Measurements from ENCODE around the gene KRTAP10-1. TPM values are rescaled to one million over a fixed set of nuclear protein-coding genes. Genes with fewer than 3 reads are reported as not detected.

KRTAP10-1 gene, protein sequence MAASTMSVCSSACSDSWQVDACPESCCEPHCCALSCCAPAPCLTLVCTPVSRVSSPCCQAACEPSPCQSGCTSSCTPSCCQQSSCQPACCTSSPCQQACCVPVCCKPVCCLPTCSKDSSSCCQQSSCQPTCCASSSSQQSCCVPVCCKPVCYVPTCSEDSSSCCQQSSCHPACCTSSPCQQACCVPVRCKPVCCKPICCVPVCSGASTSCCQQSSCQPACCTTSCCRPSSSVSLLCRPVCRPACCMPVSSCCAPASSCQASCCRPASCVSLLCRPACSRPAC
- not detected in 2 replicates for total RNA-seq

DNA sequence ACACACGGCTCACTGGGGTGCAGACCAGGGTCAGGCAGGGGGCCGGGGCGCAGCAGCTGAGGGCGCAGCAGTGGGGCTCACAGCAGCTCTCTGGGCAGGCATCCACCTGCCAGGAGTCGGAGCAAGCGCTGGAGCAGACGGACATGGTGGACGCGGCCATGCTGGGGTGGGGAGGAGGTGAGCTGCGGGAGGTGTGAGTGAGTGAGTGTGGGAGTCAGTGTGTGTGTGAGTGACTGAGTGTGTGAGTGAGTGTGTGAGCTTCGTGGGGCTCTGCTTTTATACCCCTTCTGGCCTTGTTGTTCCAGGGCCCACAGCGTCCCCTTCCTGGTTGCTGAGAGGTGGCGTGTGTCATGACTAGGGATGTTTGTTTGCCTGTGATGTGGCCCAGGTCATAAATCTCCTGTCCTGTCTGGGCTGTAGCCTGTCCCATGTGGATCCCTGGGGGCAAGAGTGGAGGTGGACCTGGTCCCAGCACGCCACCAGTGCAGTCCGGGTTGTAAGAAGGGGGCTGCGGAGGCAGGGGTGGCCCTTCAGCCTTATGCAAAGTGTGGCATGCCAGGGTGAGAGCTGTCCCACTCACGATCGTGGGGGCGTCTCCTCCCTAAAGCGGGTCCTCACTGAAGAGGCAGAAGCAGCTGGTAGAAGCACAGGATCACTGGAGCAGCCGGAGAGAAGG lies at the start of gene KRTAP10-1:
KRTAP10-1 (minus strand) TSS at position 205 of the 676 bp plus-strand sequence; CDS start at position 160, 45 bp downstream.

DNA sequence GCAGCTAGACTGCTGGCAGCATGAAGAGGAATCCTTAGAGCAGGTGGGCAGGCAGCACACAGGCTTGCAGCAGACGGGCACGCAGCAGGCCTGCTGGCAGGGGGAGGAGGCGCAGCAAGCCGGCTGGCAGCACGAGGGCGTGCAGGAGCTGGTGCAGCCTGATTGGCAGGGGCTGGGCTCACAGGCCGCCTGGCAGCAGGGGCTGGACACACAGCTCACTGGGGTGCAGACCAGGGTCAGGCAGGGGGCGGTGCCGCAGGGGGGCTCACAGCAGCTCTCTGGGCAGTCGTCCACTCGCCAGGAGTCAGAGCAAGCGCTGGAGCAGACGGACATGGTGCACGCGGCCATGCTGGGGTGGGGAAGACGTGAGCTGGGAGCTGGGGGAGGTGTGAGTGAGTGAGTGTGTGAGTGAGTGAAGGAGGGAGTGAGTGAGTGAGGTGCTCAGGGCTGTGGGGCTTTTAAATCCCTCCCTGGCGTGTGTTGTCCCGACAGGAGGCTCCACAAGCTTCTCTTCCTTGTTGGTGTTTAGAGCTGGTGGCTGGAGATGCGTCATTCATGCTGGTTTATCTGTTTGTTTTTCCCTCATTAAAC lies 40.3 kb upstream of the KRTAP10-1 start, which contains the start of gene KRTAP10-5:
KRTAP10-5 (minus strand) TSS at position 374 of the 591 bp plus-strand sequence; CDS start at position 348, 26 bp downstream.

DNA sequence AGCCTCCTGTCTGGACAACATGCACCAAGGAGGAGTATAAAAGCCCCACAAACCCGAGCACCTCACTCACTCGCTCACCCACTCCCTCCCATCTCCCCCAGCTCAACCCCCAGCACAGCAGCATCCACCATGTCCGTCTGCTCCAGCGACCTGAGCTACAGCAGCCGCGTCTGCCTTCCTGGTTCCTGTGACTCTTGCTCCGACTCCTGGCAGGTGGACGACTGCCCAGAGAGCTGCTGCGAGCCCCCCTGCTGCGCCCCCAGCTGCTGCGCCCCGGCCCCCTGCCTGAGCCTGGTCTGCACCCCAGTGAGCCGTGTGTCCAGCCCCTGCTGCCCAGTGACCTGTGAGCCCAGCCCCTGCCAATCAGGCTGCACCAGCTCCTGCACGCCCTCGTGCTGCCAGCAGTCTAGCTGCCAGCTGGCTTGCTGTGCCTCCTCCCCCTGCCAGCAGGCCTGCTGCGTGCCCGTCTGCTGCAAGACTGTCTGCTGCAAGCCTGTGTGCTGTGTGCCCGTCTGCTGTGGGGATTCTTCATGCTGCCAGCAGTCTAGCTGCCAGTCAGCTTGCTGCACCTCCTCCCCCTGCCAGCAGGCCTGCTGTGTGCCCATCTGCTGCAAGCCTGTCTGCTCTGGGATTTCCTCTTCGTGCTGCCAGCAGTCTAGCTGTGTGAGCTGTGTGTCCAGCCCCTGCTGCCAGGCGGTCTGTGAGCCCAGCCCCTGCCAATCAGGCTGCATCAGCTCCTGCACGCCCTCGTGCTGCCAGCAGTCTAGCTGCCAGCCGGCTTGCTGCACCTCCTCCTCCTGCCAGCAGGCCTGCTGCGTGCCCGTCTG lies 33.8 kb upstream of the KRTAP10-1 start, which contains the start of gene KRTAP10-4:
KRTAP10-4 (plus strand) TSS at position 100 of the 827 bp plus-strand sequence; CDS start at position 130, 30 bp downstream.

DNA sequence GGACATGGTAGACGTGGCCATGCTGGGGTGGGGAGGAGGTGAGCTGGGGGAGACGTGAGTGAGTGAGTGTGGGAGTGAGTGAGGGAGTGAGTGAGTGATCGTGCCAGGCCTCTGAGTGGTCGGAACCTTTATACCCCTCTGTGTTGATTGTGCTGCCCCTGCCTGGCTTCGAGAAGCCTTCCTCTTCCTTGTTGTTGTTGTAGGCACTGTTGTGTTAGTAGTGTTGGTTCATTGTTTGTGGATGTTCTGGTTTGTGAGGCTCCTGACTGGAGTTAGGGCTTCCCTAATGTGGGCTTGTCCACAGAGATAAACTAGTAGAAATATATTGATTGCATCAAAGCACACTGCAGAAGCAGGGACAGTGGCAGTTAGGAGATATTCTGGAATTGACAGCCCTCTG lies 18.7 kb upstream of the KRTAP10-1 start, which contains the start of gene KRTAP10-3:
KRTAP10-3 (minus strand) TSS at position 101 of the 400 bp plus-strand sequence; CDS start at position 21, 80 bp downstream.

DNA sequence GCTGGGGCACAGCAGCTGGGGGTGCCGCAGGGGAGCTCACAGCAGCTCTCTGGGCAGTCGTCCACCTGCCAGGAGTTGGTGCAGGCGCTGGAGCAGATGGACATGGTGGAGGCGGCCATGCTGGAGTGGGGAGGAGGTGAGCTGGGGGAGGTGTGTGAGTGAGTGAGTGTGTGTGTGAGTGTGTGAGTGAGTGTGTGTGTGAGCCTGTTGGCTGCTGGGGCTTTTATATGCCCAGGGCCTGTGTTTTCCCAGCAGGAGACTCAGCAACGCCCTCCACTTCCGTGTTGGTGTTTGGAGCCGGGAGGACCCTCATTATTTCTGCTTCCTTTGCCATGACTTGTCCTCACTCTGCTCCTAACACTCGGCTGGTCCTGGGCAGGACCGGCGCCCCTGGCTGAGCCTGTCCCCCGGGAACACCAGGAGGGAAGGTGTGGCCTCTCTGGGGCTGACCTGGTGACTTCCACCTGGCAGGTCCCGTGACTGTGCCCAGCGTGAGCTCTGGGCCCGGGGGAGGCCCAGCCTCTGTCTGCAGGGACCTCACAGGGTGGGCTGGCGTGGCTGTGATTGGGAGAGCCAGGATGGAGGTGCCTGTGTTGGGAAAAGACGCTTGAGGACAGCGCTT lies 11.5 kb upstream of the KRTAP10-1 start, which contains the start of gene KRTAP10-2:
KRTAP10-2 (minus strand) TSS at position 166 of the 622 bp plus-strand sequence; CDS start at position 119, 47 bp downstream.

Other genes with a start within 250 kb of the KRTAP10-1 start
- 157 and 176 TPM in 2 replicates for gene PFKL, start 240.1 kb downstream of the KRTAP10-1 start, total RNA-seq
- 5.7 and 11.0 TPM in 2 replicates for gene CFAP410, start 200.8 kb downstream of the KRTAP10-1 start, total RNA-seq
- gene TRPM2, start 186.6 kb downstream of the KRTAP10-1 start, total RNA-seq: not detected in 2 replicates
- gene LRRC3, start 84.7 kb downstream of the KRTAP10-1 start, total RNA-seq: 1.2 and 1.5 TPM in 2 replicates
- not detected in 2 replicates for gene KRTAP10-2, start 11.3 kb upstream of the KRTAP10-1 start, total RNA-seq
- gene KRTAP10-3, start 18.6 kb upstream of the KRTAP10-1 start, total RNA-seq: not detected in 2 replicates
- not detected in 2 replicates for gene KRTAP10-4, start 33.5 kb upstream of the KRTAP10-1 start, total RNA-seq
- gene KRTAP10-5, start 40.4 kb upstream of the KRTAP10-1 start, total RNA-seq: not detected in 2 replicates
- gene KRTAP10-6, start 52.3 kb upstream of the KRTAP10-1 start, total RNA-seq: not detected in 2 replicates
- gene KRTAP10-7, start 60.4 kb upstream of the KRTAP10-1 start, total RNA-seq: not detected in 2 replicates
- not detected in 2 replicates for gene KRTAP10-8, start 71.9 kb upstream of the KRTAP10-1 start, total RNA-seq
- gene KRTAP10-9, start 86.9 kb upstream of the KRTAP10-1 start, total RNA-seq: not detected in 2 replicates
- gene KRTAP10-10, start 97.2 kb upstream of the KRTAP10-1 start, total RNA-seq: not detected in 2 replicates
- gene KRTAP10-11, start 106.2 kb upstream of the KRTAP10-1 start, total RNA-seq: not detected in 2 replicates
- not detected in 2 replicates for gene KRTAP12-4, start 114.5 kb upstream of the KRTAP10-1 start, total RNA-seq
- not detected in 2 replicates for gene KRTAP12-3, start 117.7 kb upstream of the KRTAP10-1 start, total RNA-seq
- not detected in 2 replicates for gene KRTAP12-2, start 126.7 kb upstream of the KRTAP10-1 start, total RNA-seq
- gene KRTAP12-1, start 142.0 kb upstream of the KRTAP10-1 start, total RNA-seq: not detected in 2 replicates
- not detected in 2 replicates for gene KRTAP10-12, start 157.0 kb upstream of the KRTAP10-1 start, total RNA-seq
- not detected in 2 replicates for gene TSPEAR, start 171.4 kb upstream of the KRTAP10-1 start, total RNA-seq